K562 (cell line): ENCODE data around the gene MON2. TPM values are rescaled to one million over a fixed set of nuclear protein-coding genes. Genes with fewer than 3 reads are reported as not detected.

Experiments
- ATAC-seq: fragments of 200-7000 bp; cut with Tn5 transposase; 3 replicates; pipeline ENCODE4 v1.9.1; 2020; ENCODE audit warnings: moderate library complexity
- BruUV-seq: library from RNA; stranded (reverse); fragments of 400-500 nt; replicated peaks from 2 replicates; lab custom pipeline; 2021; lab: Mats Ljungman, UMichigan
- CTCF ChIA-PET: fragments of 300-600 bp; formaldehyde crosslinking; extraction: SDS; loops from one replicate; lab custom pipeline; 2021; ENCODE audit warnings: low intra/inter-chr PET ratio; lab: Yijun Ruan, JAX
- POLR2A ChIA-PET: fragments of 300-600, 350-650 bp; sonication (Branson Sonifier 250); formaldehyde crosslinking; extraction: SDS; loops from one replicate; lab custom pipeline; 2021; ENCODE audit warnings: antibody characterized with exemption, inconsistent platforms; lab: Yijun Ruan, JAX
- DNase-seq, 4 experiments: peaks; one replicate each; pipeline versions ENCODE4 v3.0.0 to v3.0.0-alpha.2; 2011 to 2018; ENCODE audit warnings: low spot score in 3 of 4, mixed read lengths in 3 of 4; ENCODE audit errors: extremely low read depth in 1 of 4
- FAIRE-seq: peaks from 2 replicates; lab custom pipeline; 2011; peaks lifted over from hg19 to GRCh38; lab: Jason Lieb, UNC
- H2AFZ ChIP-seq: 2 replicates; pipeline ENCODE4 v1.6.0; 2011; ENCODE audit warnings: low read depth, low read length, control low read depth, inconsistent platforms
- H3K27ac ChIP-seq: fragments of 200-600 bp; 3 replicates; pipeline ENCODE4 v1.8.0; 2011; ENCODE audit warnings: low read depth, mild to moderate bottlenecking, control low read depth, inconsistent platforms, low read length, moderate library complexity, mixed read lengths; ENCODE audit errors: extremely low read depth
- H3K27me3 ChIP-seq, 2 experiments: fragments of 300-600 bp in 1 of 2; 2 replicates in 1 of 2; 3 replicates in 1 of 2; pipeline versions ENCODE4 v1.6.0 to v1.8.0; 2011; ENCODE audit warnings: inconsistent platforms in 2 of 2, low read length in 2 of 2, mild to moderate bottlenecking in 1 of 2, mixed read lengths in 1 of 2, moderate library complexity in 1 of 2; ENCODE audit not compliant: control insufficient read depth in 2 of 2, insufficient read depth in 2 of 2
- H3K36me3 ChIP-seq: fragments of 300-600 bp; 3 replicates; pipeline ENCODE4 v1.8.0; 2011; ENCODE audit warnings: mild to moderate bottlenecking, low read length, inconsistent platforms; ENCODE audit not compliant: control insufficient read depth, insufficient read depth
- H3K4me1 ChIP-seq, 2 experiments: fragments of 200-600 bp in 1 of 2; replicated peaks in 1 of 2; 2 replicates in 1 of 2; 3 replicates in 1 of 2; pipeline versions ENCODE4 v1.5.1 to v1.8.0; 2011; ENCODE audit warnings: inconsistent platforms in 2 of 2, low read length in 2 of 2, mild to moderate bottlenecking in 1 of 2, mixed read lengths in 1 of 2, moderate library complexity in 1 of 2; ENCODE audit not compliant: control insufficient read depth in 2 of 2, insufficient read depth in 2 of 2
- H3K4me2 ChIP-seq: 2 replicates; pipeline ENCODE4 v1.6.1; 2011; ENCODE audit warnings: low read length, control low read depth, inconsistent platforms, mixed read lengths; ENCODE audit not compliant: insufficient read depth
- H3K4me3 ChIP-seq: fragments of 200-600 bp; sonication (generic), shearing (Covaris generic); 2 replicates; pipeline ENCODE4 v1.5.1; 2016; ENCODE audit warnings: control low read depth, inconsistent platforms
- H3K79me2 ChIP-seq: fragments of 200-600 bp; 3 replicates; pipeline ENCODE4 v1.8.0; 2011; ENCODE audit warnings: low read length, inconsistent platforms; ENCODE audit not compliant: control insufficient read depth, insufficient read depth
- H3K9ac ChIP-seq, 2 experiments: 2 replicates each; pipeline versions ENCODE4 v1.6.0 to v1.6.1; 2011; ENCODE audit warnings: low read depth in 2 of 2, low read length in 2 of 2, control low read depth in 1 of 2, inconsistent platforms in 1 of 2, mild to moderate bottlenecking in 1 of 2, mixed read lengths in 1 of 2; ENCODE audit not compliant: insufficient read depth in 1 of 2
- H3K9me1 ChIP-seq: one replicate; pipeline ENCODE4 v1.6.0; 2011; ENCODE audit warnings: inconsistent platforms, mild to moderate bottlenecking, low read length, moderate library complexity; ENCODE audit not compliant: control insufficient read depth, insufficient read depth
- H3K9me3 ChIP-seq: replicated peaks from 2 replicates; pipeline ENCODE4 v1.5.1; 2011; ENCODE audit warnings: low read depth, low read length, inconsistent platforms; ENCODE audit not compliant: control insufficient read depth, insufficient read depth
- H4K20me1 ChIP-seq: replicated peaks from 2 replicates; pipeline ENCODE4 v1.6.1; 2011; ENCODE audit warnings: low read length, inconsistent platforms, mixed read lengths; ENCODE audit not compliant: control insufficient read depth, insufficient read depth
- CBFA2T3 ChIP-seq: fragments of 450-650 bp; IDR thresholded peaks from 2 replicates; pipeline ENCODE4 v1.6.1; 2017
- CBX5 ChIP-seq: IDR thresholded peaks from 2 replicates; pipeline ENCODE4 v1.6.1; 2014; ENCODE audit warnings: low read depth, borderline replicate concordance
- CSDE1 ChIP-seq, 2 experiments: fragments of 450-650 bp; IDR thresholded peaks; 2 replicates each; pipeline ENCODE4 v1.6.1; 2016; ENCODE audit warnings: mild to moderate bottlenecking in 1 of 2
- ETV5 ChIP-seq: sonication (generic); formaldehyde crosslinking; IDR thresholded peaks from 2 replicates; pipeline ENCODE4 v1.4.0; 2020; ENCODE audit warnings: low read depth, mild to moderate bottlenecking, missing genetic modification reagents
- NFATC3 ChIP-seq: fragments of 450-650 bp; IDR thresholded peaks from 2 replicates; pipeline ENCODE4 v1.6.1; 2017; ENCODE audit warnings: mild to moderate bottlenecking
- SLC30A9 ChIP-seq: fragments of 250-450 bp; sonication (Bioruptor Pico); IDR thresholded peaks from 2 replicates; pipeline ENCODE4 v1.8.0; 2022; ENCODE audit warnings: mild to moderate bottlenecking, moderate library complexity
- TRIM28 ChIP-seq: fragments of 450-650 bp; IDR thresholded peaks from 2 replicates; pipeline ENCODE4 v1.6.1; 2017
- ZBED1 ChIP-seq: IDR thresholded peaks from 2 replicates; pipeline ENCODE4 v1.6.1; 2014
- ZBTB40 ChIP-seq, 2 experiments: fragments of 450-650 bp in 1 of 2; sonication (generic) in 1 of 2; formaldehyde crosslinking in 1 of 2; IDR thresholded peaks; 2 replicates each; pipeline versions ENCODE4 v1.7.1 to v1.9.0; 2016 to 2022; ENCODE audit warnings: inconsistent platforms in 1 of 2, mild to moderate bottlenecking in 1 of 2, missing genetic modification reagents in 1 of 2
- ZC3H11A ChIP-seq: IDR thresholded peaks from 2 replicates; pipeline ENCODE4 v1.6.1; 2012; ENCODE audit warnings: low read depth, low read length, improper control_type of control experiment
- ZNF778 ChIP-seq: fragments of 450-650 bp; formaldehyde crosslinking; IDR thresholded peaks from 2 replicates; pipeline ENCODE4 v1.4.0; 2020; ENCODE audit warnings: mild to moderate bottlenecking, moderate library complexity
- WGBS: fragments of 100-300 bp; shearing (Covaris generic); methylation state at CpG from one replicate; pipeline ENCODE4 v1.1.6; 2016; ENCODE audit warnings: low coverage, mixed read lengths; ENCODE audit not compliant: insufficient coverage; ENCODE audit errors: missing lambda C conversion rate; 5-methylcytosine and 5-hydroxymethylcytosine counted together
- in situ Hi-C: fragments of 300-500 bp; cut with MboI; formaldehyde crosslinking; loops from 4 replicates; pipeline ENCODE4 v1.15.0; 2018; ENCODE audit warnings: inconsistent platforms, mixed read lengths
- intact Hi-C: fragments of 100-400 bp; cut with micrococcal nuclease; formaldehyde crosslinking; loops from 2 replicates; pipeline ENCODE4 v1.14.2; 2022
- polyA plus RNA-seq, 8 experiments: library from polyadenylated mRNA; depleted of rRNA in 4 of 8; stranded (reverse) in 5 of 8; unstranded in 3 of 8; fragments of >200 nt; fragmentation: Nextera tagmentation in 2 of 8; fragmentation: Illumina TruSeq in 1 of 8; extraction: Ambion mirVana in 2 of 8; extraction: Trizol in 1 of 8; gene quantifications; 2 replicates each; pipeline versions ENCODE4 v1.2.1 to v1.2.3, GENCODE V29; 2011 to 2014; ENCODE audit warnings: inconsistent platforms in 1 of 8, missing spikeins in 1 of 8
- total RNA-seq, 7 experiments: library from RNA; depleted of rRNA in 6 of 7; stranded (reverse); fragments of >200 nt in 6 of 7; fragmentation: Illumina TruSeq in 2 of 7; extraction: Trizol in 2 of 7; gene quantifications; 2 replicates each; pipeline versions ENCODE4 v1.2.1 to v1.2.3, GENCODE V29; 2011 to 2021; ENCODE audit warnings: low replicate concordance in 1 of 7

MON2 gene
- total and polyA plus RNA-seq, 9 of the 15 experiments (the other 6 are each of a cell fraction or from before 2014, with no cell fraction given) = 3.6 to 31.6 (median 16.8) TPM

GRCh38 chr12:62598846-62599245, 132.2 kb downstream of the MON2 start:
- no peak for FAIRE-seq
- CTCF ChIA-PET = no interaction called here
- no peak for TF ChIP-seq NFATC3
- TF ChIP-seq SLC30A9 = no peak
- no peak for TF ChIP-seq ZBTB40 (IDR thresholded peaks at IDR 0.05)
- no peak for TF ChIP-seq ZBTB40 (CRISPR knock-in tag; IDR thresholded peaks at IDR 0.05)
- no peak for TF ChIP-seq ZBED1
- no peak for TF ChIP-seq ETV5 (CRISPR knock-in tag)
- no peak for TF ChIP-seq CBFA2T3
- no peak for TF ChIP-seq ZC3H11A
- TF ChIP-seq CBX5 = no peak
- TF ChIP-seq ZNF778 (CRISPR knock-in tag) = no peak
- TF ChIP-seq CSDE1 (IDR thresholded peaks at IDR 0.05) = no peak
- no peak for TF ChIP-seq TRIM28

More at GRCh38 chr12:62598846-62599245, 132.2 kb downstream of the MON2 start:
- Histone ChIP-seq H3K27me3 (no peaks in the 10 kb centered on the region), H3K4me3 (no peak overlapping the region), H3K36me3 (peaks cover 2% of the 10 kb centered on the region; the same call in 1 of the 3 replicates), H3K9me3 (no peaks in the 10 kb centered on the region), H3K27ac (no peak overlapping the region), H3K4me1 (peaks cover 9 to 17% of the 10 kb centered on the region in 2 experiments; a peak in 3 of 5 replicates), H3K9me1 (no peaks in the 10 kb centered on the region), H3K9ac (no peak overlapping the region), H2AFZ (no peak overlapping the region), H3K4me2 (no peak overlapping the region), H3K79me2 (peaks cover 5% of the 10 kb centered on the region), H4K20me1 (no peaks in the 10 kb centered on the region)
- no peak for ATAC-seq
- 54% methylated on average over 3 of the region's 3 CpGs for WGBS
- POLR2A ChIA-PET = no interaction called here
- no TSS peak for BruUV-seq
- intact Hi-C loops = no loop called here
- no peak for DNase-seq
- in situ Hi-C loops = no loop called here
